IMR-90 (cell line): ENCODE results near the gene SECISBP2. TPM values are rescaled to one million over a fixed set of nuclear protein-coding genes. Genes with fewer than 3 reads are reported as not detected.

Experiments used
- ATAC-seq: fragments of 200-7000 bp; cut with Tn5 transposase; 2 replicates; pipeline ENCODE4 v1.9.1; 2020; ENCODE audit warnings: low read depth, mild to moderate bottlenecking, moderate library complexity
- BruUV-seq: library from RNA; stranded (reverse); fragments of 400-500 nt; replicated peaks from 2 replicates; lab custom pipeline; 2021; lab: Mats Ljungman, UMichigan
- CTCF ChIA-PET: fragments of 300-600 bp; formaldehyde crosslinking; extraction: SDS; loops from one replicate; lab custom pipeline; 2021; ENCODE audit warnings: antibody characterized with exemption; lab: Yijun Ruan, JAX
- POLR2A ChIA-PET: fragments of 300-600 bp; sonication (Branson Sonifier 250); formaldehyde crosslinking; loops from one replicate; lab custom pipeline; 2022; ENCODE audit warnings: antibody characterized with exemption; ENCODE audit not compliant: unreplicated experiment; lab: Charles Lee
- DNase-seq: peaks from one replicate; pipeline ENCODE4 v3.0.0; 2013
- H2AFZ ChIP-seq: replicated peaks from 2 replicates; pipeline ENCODE3; 2013; ENCODE audit warnings: low read length, mild to moderate bottlenecking; ENCODE audit not compliant: poor library complexity
- H2AK5ac ChIP-seq: 2 replicates; pipeline ENCODE4 v1.6.1; 2013; ENCODE audit warnings: low read depth, low read length, inconsistent platforms
- H2AK9ac ChIP-seq: replicated peaks from 2 replicates; pipeline ENCODE3; 2013; ENCODE audit warnings: mild to moderate bottlenecking, low read depth, low read length, moderate library complexity; ENCODE audit not compliant: poor library complexity
- H2BK120ac ChIP-seq: 2 replicates; pipeline ENCODE4 v1.6.1; 2013; ENCODE audit warnings: low read depth, low read length, inconsistent platforms
- H2BK15ac ChIP-seq: 3 replicates; pipeline ENCODE4 v1.6.1; 2013; ENCODE audit warnings: low read depth, low read length, inconsistent platforms
- H2BK20ac ChIP-seq: 2 replicates; pipeline ENCODE4 v1.6.1; 2013; ENCODE audit warnings: low read depth, mild to moderate bottlenecking, inconsistent platforms, low read length, moderate library complexity
- H2BK5ac ChIP-seq: 2 replicates; pipeline ENCODE4 v1.6.1; 2013; ENCODE audit warnings: mild to moderate bottlenecking, low read depth, low read length, inconsistent platforms; ENCODE audit not compliant: poor library complexity, severe bottlenecking
- H3K14ac ChIP-seq: replicated peaks from 2 replicates; pipeline ENCODE4 v1.6.1; 2013; ENCODE audit warnings: low read depth, low read length, inconsistent platforms
- H3K18ac ChIP-seq: 2 replicates; pipeline ENCODE4 v1.6.1; 2013; ENCODE audit warnings: low read depth, low read length, control low read depth
- H3K23ac ChIP-seq: 2 replicates; pipeline ENCODE4 v1.6.1; 2013; ENCODE audit warnings: low read depth, low read length, inconsistent platforms
- H3K27ac ChIP-seq: 2 replicates; pipeline ENCODE4 v1.5.1; 2013; ENCODE audit warnings: mild to moderate bottlenecking, control low read depth, low read length; ENCODE audit not compliant: insufficient read depth
- H3K27me3 ChIP-seq: 2 replicates; pipeline ENCODE4 v1.6.1; 2013; ENCODE audit warnings: low read length; ENCODE audit not compliant: control insufficient read depth, insufficient read depth
- H3K36me3 ChIP-seq: 2 replicates; pipeline ENCODE4 v1.6.1; 2013; ENCODE audit warnings: low read length, mixed read lengths; ENCODE audit not compliant: control insufficient read depth, insufficient read depth
- H3K4ac ChIP-seq: 2 replicates; pipeline ENCODE4 v1.6.1; 2013; ENCODE audit warnings: low read depth, low read length, inconsistent platforms
- H3K4me1 ChIP-seq: 2 replicates; pipeline ENCODE4 v1.6.1; 2013; ENCODE audit warnings: low read length, mixed read lengths; ENCODE audit not compliant: control insufficient read depth, insufficient read depth
- H3K4me2 ChIP-seq: 2 replicates; pipeline ENCODE4 v1.6.1; 2013; ENCODE audit warnings: low read depth, mild to moderate bottlenecking, control low read depth, low read length, moderate library complexity
- H3K4me3 ChIP-seq: 2 replicates; pipeline ENCODE4 v1.5.1; 2013; ENCODE audit warnings: low read depth, mild to moderate bottlenecking, control low read depth, low read length, moderate library complexity; ENCODE audit not compliant: insufficient read depth
- H3K56ac ChIP-seq: 2 replicates; pipeline ENCODE4 v1.6.1; 2013; ENCODE audit warnings: low read length, inconsistent platforms; ENCODE audit not compliant: insufficient read depth; ENCODE audit errors: extremely low read depth
- H3K79me1 ChIP-seq, 2 experiments: 2 replicates each; pipeline ENCODE4 v1.6.1; 2013; ENCODE audit warnings: low read length in 2 of 2, inconsistent platforms in 1 of 2, low read depth in 1 of 2
- H3K9ac ChIP-seq: 2 replicates; pipeline ENCODE4 v1.6.1; 2013; ENCODE audit warnings: low read depth, low read length, control low read depth
- H3K9me1 ChIP-seq: 2 replicates; pipeline ENCODE4 v1.6.1; 2013; ENCODE audit warnings: low read length, inconsistent platforms; ENCODE audit not compliant: insufficient read depth
- H3K9me3 ChIP-seq: 2 replicates; pipeline ENCODE4 v1.6.1; 2013; ENCODE audit warnings: low read length; ENCODE audit not compliant: control insufficient read depth, insufficient read depth
- H4K20me1 ChIP-seq: 2 replicates; pipeline ENCODE4 v1.6.1; 2013; ENCODE audit warnings: low read length, inconsistent platforms; ENCODE audit not compliant: insufficient read depth
- H4K5ac ChIP-seq: 2 replicates; pipeline ENCODE4 v1.6.1; 2013; ENCODE audit warnings: mild to moderate bottlenecking, low read depth, low read length, control low read depth
- H4K8ac ChIP-seq, 2 experiments: 2 replicates each; pipeline ENCODE4 v1.6.1; 2013; ENCODE audit warnings: low read depth in 2 of 2, low read length in 2 of 2, control low read depth in 1 of 2, inconsistent platforms in 1 of 2
- H4K91ac ChIP-seq: 2 replicates; pipeline ENCODE4 v1.6.1; 2013; ENCODE audit warnings: low read depth, low read length, inconsistent platforms; ENCODE audit not compliant: insufficient read depth
- BHLHE40 ChIP-seq: fragments of 150-350 bp; IDR thresholded peaks from 2 replicates; pipeline ENCODE4 v1.6.1; 2016; ENCODE audit warnings: mild to moderate bottlenecking, low read depth, low read length
- CEBPB ChIP-seq: IDR thresholded peaks from 2 replicates; pipeline ENCODE4 v1.6.1; 2012; ENCODE audit warnings: low read depth, low read length, improper control_type of control experiment
- CHD1 ChIP-seq: IDR thresholded peaks from 2 replicates; pipeline ENCODE4 v1.6.1; 2012; ENCODE audit warnings: low read depth, low read length, improper control_type of control experiment
- CTCF ChIP-seq: conservative IDR thresholded peaks from 2 replicates; pipeline ENCODE4 v1.5.1; 2012; ENCODE audit warnings: mild to moderate bottlenecking, low read depth, low read length, improper control_type of control experiment
- ELK1 ChIP-seq: fragments of 150-350 bp; IDR thresholded peaks from 2 replicates; pipeline ENCODE4 v1.6.1; 2016; ENCODE audit warnings: low read depth, mild to moderate bottlenecking, low read length, moderate library complexity, borderline replicate concordance
- FOS ChIP-seq: fragments of 150-350 bp; IDR thresholded peaks from 2 replicates; pipeline ENCODE4 v1.6.1; 2016; ENCODE audit warnings: low read depth, low read length
- MAFK ChIP-seq: IDR thresholded peaks from 2 replicates; pipeline ENCODE4 v1.6.1; 2012; ENCODE audit warnings: low read depth, low read length, improper control_type of control experiment
- MAZ ChIP-seq: IDR thresholded peaks from 2 replicates; pipeline ENCODE4 v1.6.1; 2012; ENCODE audit warnings: low read depth, mild to moderate bottlenecking, low read length, improper control_type of control experiment, moderate library complexity, borderline replicate concordance
- MXI1 ChIP-seq: IDR thresholded peaks from 2 replicates; pipeline ENCODE4 v1.6.1; 2012; ENCODE audit warnings: low read depth, mild to moderate bottlenecking, low read length, moderate library complexity, borderline replicate concordance
- NFE2L2 ChIP-seq: fragments of 150-350 bp; IDR thresholded peaks from 2 replicates; pipeline ENCODE4 v1.6.1; 2016; ENCODE audit warnings: low read depth, mild to moderate bottlenecking, low read length
- POLR2A ChIP-seq: IDR thresholded peaks from 2 replicates; pipeline ENCODE4 v1.6.1; 2012; ENCODE audit warnings: mild to moderate bottlenecking, low read depth, low read length
- RAD21 ChIP-seq: IDR thresholded peaks from 2 replicates; pipeline ENCODE4 v1.6.1; 2012; ENCODE audit warnings: low read length, improper control_type of control experiment
- RCOR1 ChIP-seq: IDR thresholded peaks from 2 replicates; pipeline ENCODE4 v1.6.1; 2012; ENCODE audit warnings: mild to moderate bottlenecking, low read length, improper control_type of control experiment; ENCODE audit not compliant: insufficient replicate concordance
- RFX5 ChIP-seq: IDR thresholded peaks from 2 replicates; pipeline ENCODE4 v1.8.0; 2012; ENCODE audit warnings: low read depth, mild to moderate bottlenecking, low read length, moderate library complexity
- SMC3 ChIP-seq: fragments of 150-350 bp; IDR thresholded peaks from 2 replicates; pipeline ENCODE4 v1.6.1; 2016; ENCODE audit warnings: low read depth, mild to moderate bottlenecking, antibody characterized with exemption, low read length, moderate library complexity
- USF2 ChIP-seq: fragments of 150-350 bp; IDR thresholded peaks from 2 replicates; pipeline ENCODE4 v1.6.1; 2017; ENCODE audit warnings: mild to moderate bottlenecking, antibody characterized with exemption, low read length, low read depth
- WGBS, 2 experiments: methylation state at CpG; one replicate each; pipeline versions ENCODE4 v1.1.5 to v1.1.7; 2013; ENCODE audit warnings: missing lambda C conversion rate in 2 of 2; ENCODE audit not compliant: insufficient read length in 1 of 2; ENCODE audit errors: extremely low coverage in 2 of 2; 5-methylcytosine and 5-hydroxymethylcytosine counted together
- dilution Hi-C: fragments of 300-500 bp; cut with HindIII; formaldehyde crosslinking; loops from one replicate; pipeline ENCODE4 v1.14.3; 2018; ENCODE audit warnings: low sequenced_read_pairs; ENCODE audit not compliant: unreplicated experiment
- in situ Hi-C: fragments of 300-500 bp; cut with MboI; formaldehyde crosslinking; loops from 3 replicates; pipeline ENCODE4 v1.14.3; 2019; ENCODE audit warnings: low sequenced_read_pairs, inconsistent platforms, mixed read lengths
- intact Hi-C: fragments of 100-400 bp; cut with micrococcal nuclease; formaldehyde crosslinking; loops from 2 replicates; pipeline ENCODE4 v1.10.0; 2022
- polyA plus RNA-seq, 3 experiments: library from polyadenylated mRNA; depleted of rRNA; stranded (reverse); fragments of >200 nt; gene quantifications; 2 replicates each; pipeline ENCODE4 v1.2.3, GENCODE V29; 2012; ENCODE audit warnings: low replicate concordance in 1 of 3
- total RNA-seq: library from RNA; depleted of rRNA; stranded (reverse); fragments of >200 nt; gene quantifications from 2 replicates; pipeline ENCODE4 v1.2.3, GENCODE V29; 2012

The SECISBP2 gene
- total and polyA plus RNA-seq, 2 of the 4 experiments (the other 2 are of a cell fraction), result 16.4 to 18.8 TPM

DNA sequence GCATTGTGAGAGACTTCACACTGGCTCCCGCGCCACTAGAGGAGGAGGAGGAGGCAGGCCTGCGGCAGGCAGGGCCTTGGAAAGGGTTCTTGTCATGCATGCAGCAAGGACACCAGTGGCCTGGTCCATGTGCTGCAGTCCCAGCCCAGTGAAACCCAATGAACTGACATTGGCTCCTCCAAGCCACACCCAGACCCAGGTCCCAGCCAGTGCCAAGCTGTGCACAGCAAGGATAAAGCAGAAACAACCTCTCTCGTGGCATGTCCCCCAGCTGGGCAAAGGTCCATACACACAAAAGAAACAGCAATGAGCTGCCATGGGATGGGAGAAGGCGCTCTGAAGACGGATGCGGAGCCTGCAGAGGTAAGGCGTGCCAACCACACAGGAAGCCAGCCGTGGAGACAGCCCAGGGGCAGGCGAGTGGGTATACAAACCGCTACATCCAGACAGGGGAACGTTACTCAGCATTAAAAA, 90.4 kb downstream of the SECISBP2 start:
- Histone ChIP-seq H2BK120ac (no peak overlapping the region), H2BK15ac (no peak overlapping the region), H3K9ac (no peak overlapping the region), H4K91ac (no peak overlapping the region), H2BK5ac (no peak overlapping the region), H3K79me1 (no peaks in the 10 kb centered on the region), H2BK20ac (no peak overlapping the region), H3K36me3 (no peaks in the 10 kb centered on the region), H3K14ac (no peak overlapping the region), H4K5ac (no peak overlapping the region), H3K56ac (no peak overlapping the region), H4K20me1 (no peaks in the 10 kb centered on the region), H3K23ac (no peak overlapping the region), H3K4me1 (peaks cover 2% of the 10 kb centered on the region; the same call in 1 of the 2 replicates), H3K4ac (no peak overlapping the region), H3K4me2 (no peak overlapping the region), H3K9me1 (no peaks in the 10 kb centered on the region), H3K18ac (no peak overlapping the region), H3K27ac (no peak overlapping the region), H3K9me3 (peaks cover 7% of the 10 kb centered on the region), H3K4me3 (no peak overlapping the region), H2AK9ac (peak overlapping the region; percentile 30), H3K27me3 (no peaks in the 10 kb centered on the region), H4K8ac (no peak overlapping the region), H2AFZ (peak overlapping the region; percentile 36), H2AK5ac (no peak overlapping the region)
- intact Hi-C loops (no loop called here), in situ Hi-C loops (no loop called here), dilution Hi-C loops (no loop called here)
- whole genome bisulfite sequencing, 2 experiments, result 96% methylated on average over 4 of the region's 12 CpGs; no CpG with 5 or more reads in 1 of the 2 experiments
- ATAC-seq, result no peak; the same call in 1 of the 2 replicates
- POLR2A ChIA-PET, result no interaction called here
- no peak for DNase-seq
- CTCF ChIA-PET, result interaction anchor here (1.2 kb wide), 1 partner anchor 140 kb away, joined by 5 read pairs; no protein-coding TSS in a partner anchor
- TF ChIP-seq RFX5, result no peak
- no peak for TF ChIP-seq USF2
- no peak for TF ChIP-seq CEBPB
- TF ChIP-seq CTCF, result no peak
- TF ChIP-seq MAFK, result no peak
- TF ChIP-seq BHLHE40, result no peak
- no peak for TF ChIP-seq CHD1
- TF ChIP-seq RCOR1, result no peak
- no peak for TF ChIP-seq SMC3
- no peak for TF ChIP-seq MAZ
- TF ChIP-seq NFE2L2, result no peak
- no peak for TF ChIP-seq MXI1
- no peak for TF ChIP-seq RAD21
- TF ChIP-seq FOS, result no peak
- TF ChIP-seq POLR2A, result no peak
- TF ChIP-seq ELK1, result no peak
- no TSS peak for BruUV-seq
